GM21737 (cell line): ENCODE measurements around the gene JARID2.

Experiments used
- ATAC-seq: cut with Tn5 transposase; IDR thresholded peaks from one replicate; pipeline ENCODE4 v1.9.1; 2021; ENCODE audit warnings: mild to moderate bottlenecking, moderate library complexity; ENCODE audit not compliant: unreplicated experiment

JARID2 gene

DNA sequence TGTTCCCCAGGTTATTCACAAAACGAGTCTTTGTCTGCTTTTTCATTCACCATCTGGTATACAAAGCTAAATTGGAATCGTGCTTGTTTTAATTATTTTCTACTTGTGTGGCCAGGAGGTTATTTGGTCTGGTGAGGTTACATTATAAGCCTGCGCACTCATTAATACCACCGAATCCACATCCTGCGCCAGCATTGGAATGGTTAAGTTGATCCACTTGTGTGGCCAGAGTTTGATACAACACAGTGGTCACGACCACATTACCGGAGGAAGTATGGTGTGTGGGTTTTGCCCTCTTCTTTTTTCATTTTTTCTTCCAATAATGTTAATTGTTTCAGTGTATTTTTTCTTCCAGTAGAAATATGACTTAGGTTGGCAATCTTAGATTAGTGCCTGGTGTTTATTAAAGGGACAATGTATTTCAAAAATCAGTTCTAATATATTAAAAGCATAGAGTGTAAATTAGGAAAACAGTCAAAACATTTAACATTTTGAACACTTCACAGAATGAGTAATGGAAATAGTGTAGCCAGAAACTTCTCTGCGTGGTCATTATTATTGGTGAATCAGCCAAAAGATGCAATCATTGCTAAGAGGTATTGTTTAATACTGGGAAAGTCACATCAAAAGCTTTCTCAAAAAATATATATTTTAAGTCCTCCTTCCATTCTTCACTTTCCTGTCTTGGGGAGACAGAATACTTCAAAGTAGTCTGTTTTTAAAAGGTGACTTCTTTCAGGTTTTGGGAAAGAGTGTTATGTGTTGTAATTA, 84.5 kb downstream of the JARID2 start:
- no peak for ATAC-seq

DNA sequence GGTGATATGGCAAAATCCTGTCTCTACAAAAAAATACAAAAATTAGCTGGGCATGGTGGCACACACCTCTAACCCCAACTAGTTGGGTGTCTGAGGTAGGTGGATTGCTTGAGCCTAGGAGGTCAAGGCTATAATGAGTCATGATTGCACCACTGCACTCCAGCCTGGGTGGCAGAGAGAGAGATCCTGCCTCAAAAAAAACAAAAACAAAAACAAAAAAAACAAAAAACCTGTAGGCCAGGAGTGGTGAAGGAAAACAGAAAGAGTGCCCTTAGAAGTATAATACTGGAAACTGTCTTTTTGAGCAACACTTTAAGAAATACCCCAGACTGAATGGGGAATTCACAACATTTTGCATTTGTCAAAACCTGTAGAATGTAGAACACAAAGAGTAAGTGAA, 85.3 kb downstream of the JARID2 start:
- ATAC-seq = no peak

DNA sequence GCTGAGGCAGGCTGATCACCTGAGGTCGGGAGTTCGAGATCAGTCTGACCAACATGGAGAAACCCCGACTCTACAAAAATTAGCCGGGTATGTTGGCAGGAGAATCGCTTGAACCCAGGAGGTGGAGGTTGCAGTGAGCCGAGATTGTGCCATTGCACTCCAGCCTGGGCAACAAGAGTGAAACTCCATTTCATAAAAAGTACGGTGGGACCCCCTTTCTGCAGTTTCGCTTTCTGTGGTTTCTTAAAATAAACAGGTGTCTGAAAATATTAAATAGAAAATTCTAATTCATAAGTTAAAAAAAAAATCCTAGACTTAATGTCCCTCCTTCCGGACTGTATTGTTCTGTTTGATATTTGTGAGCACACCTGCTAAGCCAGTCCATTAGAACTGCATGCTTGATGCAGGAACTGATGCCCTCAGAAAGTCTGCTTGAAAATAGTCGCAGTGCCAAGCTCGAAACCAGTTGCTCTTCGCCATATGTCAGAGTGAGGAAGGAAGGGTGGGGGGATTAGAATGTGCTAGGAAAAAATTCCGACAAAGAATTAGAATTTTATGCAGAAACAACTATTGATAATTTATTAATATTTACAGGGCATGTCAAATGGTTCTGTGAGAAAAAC, 85.9 kb downstream of the JARID2 start:
- no peak for ATAC-seq

DNA sequence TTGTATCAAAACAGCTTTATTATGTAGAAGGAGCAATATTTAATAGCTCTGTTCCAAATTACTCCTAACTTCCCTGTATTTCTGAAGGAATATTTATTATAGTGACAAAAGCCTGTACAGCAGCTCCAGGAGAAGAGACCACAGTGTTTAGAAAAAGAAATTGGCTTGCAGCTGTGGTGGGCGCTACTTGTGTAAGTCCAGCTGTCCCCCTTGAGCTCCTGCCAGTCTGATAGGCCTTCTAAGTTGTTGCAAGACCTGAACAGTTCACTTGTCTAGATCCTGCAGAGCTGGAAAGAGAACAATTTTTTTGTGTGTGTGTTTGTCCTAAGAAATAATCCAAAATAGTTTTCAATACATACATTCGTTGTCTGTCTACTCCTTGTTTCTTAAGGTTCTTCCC, 86.6 kb downstream of the JARID2 start:
- no peak for ATAC-seq

DNA sequence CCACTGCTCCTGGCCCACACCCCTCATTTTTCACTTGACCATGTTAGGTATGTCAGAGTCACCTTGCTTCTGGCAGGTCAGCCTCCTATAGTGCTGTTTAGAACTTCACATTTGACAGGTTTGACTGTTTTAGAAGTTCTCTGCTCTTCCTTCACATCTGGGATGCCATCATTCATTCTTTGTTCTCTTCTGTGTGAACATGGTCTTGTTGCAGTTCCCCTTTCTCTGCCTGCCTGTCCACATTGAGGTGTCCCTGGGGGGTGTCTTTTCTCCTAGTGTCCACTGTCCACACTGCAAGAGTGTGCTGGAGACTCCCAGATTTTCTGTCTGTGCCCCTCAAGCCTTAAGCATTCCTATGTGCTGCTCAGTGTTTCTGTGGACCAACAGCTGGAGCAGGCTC, 89.5 kb downstream of the JARID2 start:
- ATAC-seq = no peak

DNA sequence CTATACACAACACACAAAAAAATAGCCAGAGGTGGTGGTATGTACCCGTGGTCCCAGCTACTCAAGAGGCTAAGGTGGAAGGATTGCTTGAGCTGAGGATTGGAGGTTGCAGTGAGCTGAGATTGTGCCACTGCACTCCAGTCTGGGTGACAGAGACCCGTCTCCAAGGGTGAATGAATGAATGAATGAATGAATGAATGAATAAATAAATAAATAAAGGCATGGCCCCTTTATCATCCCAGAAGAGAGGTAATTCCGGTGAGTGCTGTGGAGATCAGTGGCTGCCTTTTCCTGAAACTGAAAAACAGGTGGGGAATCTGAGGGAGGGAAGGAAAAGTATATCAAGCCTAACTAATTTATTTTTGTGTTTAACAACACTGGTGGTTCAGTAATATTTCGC, 90.0 kb downstream of the JARID2 start:
- no peak for ATAC-seq

- ATAC-seq = no peak
These were observed 91.2 kb downstream of the JARID2 start for GRCh38 chr6:15336900-15337560.

- ATAC-seq = no peak
These were observed 91.7 kb downstream of the JARID2 start for GRCh38 chr6:15337582-15337981.

DNA sequence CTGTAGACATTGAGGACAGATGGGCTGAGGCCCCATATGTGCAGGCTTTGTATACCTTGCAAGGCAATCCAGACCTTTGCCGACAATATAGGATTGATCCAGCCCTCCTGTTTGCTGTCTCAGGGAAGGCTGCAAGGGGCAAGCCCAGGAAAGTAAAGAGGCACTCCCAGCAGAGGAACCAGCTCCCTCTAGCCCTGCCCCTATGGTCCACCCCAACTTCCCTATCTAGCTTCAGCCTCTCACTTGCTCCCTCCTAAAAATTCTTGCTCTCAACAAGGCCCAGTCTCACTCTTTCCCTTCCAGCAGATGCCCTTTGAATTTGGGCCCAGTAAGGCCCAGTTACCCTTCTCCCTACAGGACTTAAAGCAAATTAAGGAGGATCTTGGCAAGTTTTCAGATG, 92.6 kb downstream of the JARID2 start:
- no peak for ATAC-seq

GRCh38 chr6:15339081-15339480, 93.2 kb downstream of the JARID2 start:
- ATAC-seq = no peak

DNA sequence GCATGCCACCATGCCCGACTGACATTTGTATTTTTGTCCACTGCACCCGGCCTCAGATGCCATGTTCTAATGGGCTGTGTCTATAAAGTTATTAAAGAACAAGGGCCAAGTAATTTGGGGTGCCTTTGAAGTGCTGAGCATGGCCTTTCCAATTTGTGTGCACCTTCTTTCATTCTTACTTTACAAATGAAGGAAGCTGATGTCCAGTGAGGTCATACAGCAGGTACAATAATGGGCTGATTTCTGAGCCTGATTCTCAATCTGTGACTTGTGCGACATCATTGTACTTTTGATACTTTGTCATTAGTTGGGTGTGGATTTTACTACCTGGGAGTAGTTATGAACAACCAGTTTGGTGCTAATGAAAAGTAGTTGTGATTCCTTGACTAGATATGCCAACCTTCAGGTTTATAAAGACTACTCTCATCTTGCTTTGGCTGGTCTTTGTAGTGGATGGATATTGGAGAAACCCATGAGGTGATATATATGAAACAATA, 94.3 kb downstream of the JARID2 start:
- ATAC-seq = no peak

DNA sequence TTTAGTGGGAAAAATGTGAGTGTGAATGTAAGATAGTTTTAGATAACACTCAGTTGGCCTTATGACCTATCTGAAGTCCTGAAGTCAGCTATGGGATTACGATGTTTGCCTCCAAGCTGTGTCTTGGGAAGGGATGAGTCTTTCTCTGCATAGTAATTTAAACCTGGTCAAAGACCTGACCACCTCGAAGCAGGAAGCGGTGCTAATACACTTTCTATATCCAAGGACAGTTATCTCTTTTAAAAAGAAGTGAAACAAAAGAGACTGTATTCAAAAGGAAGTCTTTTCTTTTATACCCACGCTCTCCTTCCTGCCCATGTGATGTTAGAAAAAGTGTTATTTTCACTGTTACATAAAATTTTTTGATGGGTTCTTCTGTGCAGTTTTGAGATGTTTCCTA, 94.9 kb downstream of the JARID2 start:
- peak; percentile 53 for ATAC-seq

DNA sequence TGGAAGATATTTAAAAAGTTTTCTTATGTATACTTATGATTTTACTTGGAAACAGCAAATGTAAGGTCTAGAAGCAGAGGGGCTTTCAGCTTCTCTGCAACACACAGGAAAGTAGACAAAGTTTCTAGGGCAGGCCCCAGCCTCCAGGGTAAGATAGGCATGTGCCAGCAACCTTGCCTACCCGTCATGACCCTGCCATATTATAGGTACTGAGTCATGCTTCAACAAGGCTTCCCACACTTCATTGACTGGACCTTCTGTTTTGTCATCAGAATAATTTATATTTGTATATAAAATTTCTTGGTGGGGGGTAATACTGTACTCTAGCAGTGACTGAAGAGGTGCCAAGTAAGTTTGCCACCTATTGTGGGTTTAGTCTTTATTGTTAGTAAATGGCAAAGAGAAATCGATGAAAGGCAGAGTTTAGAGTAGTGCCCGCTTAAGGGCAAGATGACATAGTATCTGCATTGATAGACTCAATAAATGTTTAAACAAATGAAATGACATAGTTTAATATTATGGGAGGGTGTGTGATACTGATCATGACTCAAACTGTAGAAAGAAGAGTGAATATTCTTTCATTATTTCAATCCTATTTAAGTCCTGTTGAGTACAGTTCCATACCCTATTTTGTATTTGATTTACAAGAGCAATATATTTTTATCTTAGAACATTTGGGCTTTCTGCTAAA, 95.6 kb downstream of the JARID2 start:
- ATAC-seq = no peak

- ATAC-seq = no peak
These were observed 96.2 kb downstream of the JARID2 start for GRCh38 chr6:15342114-15342513.

DNA sequence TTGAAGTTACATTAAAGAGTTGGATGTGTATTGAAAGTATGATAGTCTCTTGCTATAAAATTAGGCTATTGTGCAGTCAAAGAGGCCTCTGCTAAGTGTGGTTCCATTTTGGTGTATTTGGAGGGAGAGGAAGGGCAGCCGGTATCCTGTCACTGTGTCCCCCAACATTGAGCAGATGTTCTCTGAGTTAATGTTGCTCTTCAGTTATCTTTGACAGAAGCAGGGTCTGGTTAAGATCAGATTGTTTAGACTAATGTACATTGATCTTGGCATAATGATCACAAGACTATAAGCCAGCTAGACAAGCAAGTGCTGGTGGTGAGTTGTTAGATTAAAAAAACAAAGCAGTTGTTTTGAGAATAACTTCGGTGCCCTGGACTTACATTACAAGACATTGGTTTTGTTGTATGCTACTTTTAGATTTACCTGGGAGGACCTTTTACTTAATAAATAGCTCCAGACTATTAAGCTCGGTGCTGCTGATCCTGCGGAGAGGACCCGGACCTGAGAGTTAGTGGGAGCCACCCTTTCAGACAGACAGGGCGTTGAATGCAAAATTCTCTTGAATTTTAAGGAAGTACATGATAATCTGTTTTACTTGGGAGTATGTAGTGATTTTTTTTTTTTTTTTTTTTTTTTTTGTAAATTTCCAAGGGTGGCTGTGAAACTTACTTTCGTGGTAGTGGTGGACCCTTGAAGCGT, 97.8 kb downstream of the JARID2 start:
- no peak for ATAC-seq

GRCh38 chr6:15344192-15344519, 98.3 kb downstream of the JARID2 start:
- ATAC-seq = no peak

GRCh38 chr6:15344831-15345230, 99.0 kb downstream of the JARID2 start:
- no peak for ATAC-seq

- ATAC-seq = no peak
These were observed 100.4 kb downstream of the JARID2 start for GRCh38 chr6:15346315-15346714.

GRCh38 chr6:15348528-15348927, 102.7 kb downstream of the JARID2 start:
- ATAC-seq = no peak

GRCh38 chr6:15349379-15349778, 103.5 kb downstream of the JARID2 start:
- ATAC-seq = no peak
